SK-N-SH (cell line): Measurements from ENCODE around the gene CIAO1. TPM values are rescaled to one million over a fixed set of nuclear protein-coding genes. Genes with fewer than 3 reads are reported as not detected.
"Not testable (repeated sequence)": the region's sequence is repeated elsewhere in the genome, so short reads cannot be mapped to it uniquely, and the experiment has no call there.

Experiments used
- CTCF ChIA-PET: fragments of 300-600, 350-600 bp; formaldehyde crosslinking; extraction: SDS; loops from one replicate; lab custom pipeline; 2021; lab: Yijun Ruan, JAX
- POLR2A ChIA-PET: fragments of 350-600 bp; sonication (Branson Sonifier 250); formaldehyde crosslinking; extraction: SDS; loops from one replicate; lab custom pipeline; 2020; ENCODE audit warnings: antibody characterized with exemption, inconsistent platforms; lab: Yijun Ruan, JAX
- DNase-seq: peaks from one replicate; pipeline ENCODE4 v3.0.0; 2012
- H2AFZ ChIP-seq: fragments of 200-600 bp; sonication (generic); 2 replicates; pipeline ENCODE4 v1.8.1; 2016; ENCODE audit warnings: antibody characterized with exemption, mild to moderate bottlenecking, low read depth
- H3F3A ChIP-seq: fragments of 200-600 bp; sonication (generic); replicated peaks from 2 replicates; pipeline ENCODE3; 2016; ENCODE audit warnings: antibody characterized with exemption, mild to moderate bottlenecking; ENCODE audit not compliant: insufficient read depth
- H3K27ac ChIP-seq, 2 experiments: fragments of 200-500 bp in 1 of 2; fragments of 200-600 bp in 1 of 2; sonication (Bioruptor generic) in 1 of 2; sonication (generic), shearing (Covaris generic) in 1 of 2; 2 replicates each; pipeline versions ENCODE4 v1.5.1 to v1.6.1; 2014 to 2016; ENCODE audit warnings: low read depth in 2 of 2, inconsistent platforms in 1 of 2, low read length in 1 of 2, mild to moderate bottlenecking in 1 of 2, mixed read lengths in 1 of 2
- H3K27me3 ChIP-seq: fragments of 200-600 bp; sonication (generic), shearing (Covaris generic); 2 replicates; pipeline ENCODE4 v1.6.1; 2016; ENCODE audit warnings: mixed run types; ENCODE audit not compliant: insufficient read depth
- H3K36me3 ChIP-seq, 2 experiments: fragments of 200-500 bp in 1 of 2; fragments of 200-600 bp in 1 of 2; sonication (Bioruptor generic) in 1 of 2; sonication (generic) in 1 of 2; replicated peaks in 1 of 2; 2 replicates each; pipeline versions ENCODE3 to v1.5.1; 2014 to 2016; ENCODE audit warnings: low read length in 1 of 2, mild to moderate bottlenecking in 1 of 2; ENCODE audit not compliant: insufficient read depth in 2 of 2, control insufficient read depth in 1 of 2
- H3K4me1 ChIP-seq, 2 experiments: fragments of 200-500 bp in 1 of 2; fragments of 200-600 bp in 1 of 2; sonication (Bioruptor generic) in 1 of 2; sonication (generic), shearing (Covaris generic) in 1 of 2; 2 replicates each; pipeline versions ENCODE4 v1.5.1 to v1.6.1; 2014 to 2016; ENCODE audit warnings: low read depth in 1 of 2, low read length in 1 of 2, mixed run types in 1 of 2; ENCODE audit not compliant: insufficient read depth in 2 of 2, control insufficient read depth in 1 of 2
- H3K4me2 ChIP-seq: fragments of 200-600 bp; sonication (generic), shearing (Covaris generic); 2 replicates; pipeline ENCODE4 v1.6.1; 2017; ENCODE audit warnings: mixed run types
- H3K4me3 ChIP-seq, 2 experiments: fragments of 200-500 bp in 1 of 2; fragments of 200-600 bp in 1 of 2; sonication (Bioruptor generic) in 1 of 2; sonication (generic), shearing (Covaris generic) in 1 of 2; 2 replicates each; pipeline versions ENCODE4 v1.5.1 to v1.8.1; 2014 to 2016; ENCODE audit warnings: low read depth in 2 of 2, inconsistent platforms in 1 of 2, low read length in 1 of 2, mild to moderate bottlenecking in 1 of 2, mixed read lengths in 1 of 2, moderate library complexity in 1 of 2
- H3K79me2 ChIP-seq: fragments of 200-600 bp; sonication (generic); 2 replicates; pipeline ENCODE4 v1.8.1; 2017; ENCODE audit warnings: mild to moderate bottlenecking; ENCODE audit not compliant: insufficient read depth
- H3K9ac ChIP-seq: fragments of 200-600 bp; sonication (generic); 2 replicates; pipeline ENCODE4 v1.6.1; 2017; ENCODE audit warnings: mixed run types
- H3K9me2 ChIP-seq: fragments of 200-600 bp; sonication (generic); 2 replicates; pipeline ENCODE4 v1.6.1; 2017; ENCODE audit warnings: mixed run types
- H3K9me3 ChIP-seq: fragments of 200-600 bp; sonication (generic); 2 replicates; pipeline ENCODE4 v1.6.1; 2017; ENCODE audit warnings: mixed run types, mild to moderate bottlenecking, moderate library complexity
- H4K20me1 ChIP-seq: fragments of 200-600 bp; sonication (generic); 2 replicates; pipeline ENCODE4 v1.6.1; 2017; ENCODE audit warnings: mild to moderate bottlenecking, mixed run types; ENCODE audit not compliant: insufficient read depth
- EP300 ChIP-seq, 2 experiments: IDR thresholded peaks; 2 replicates each; pipeline versions ENCODE4 v1.4.0 to v1.6.1; 2012; ENCODE audit warnings: borderline replicate concordance in 1 of 2, low read depth in 1 of 2, low read length in 1 of 2
- EZH2phosphoT487 ChIP-seq: fragments of 200-600 bp; sonication (generic); IDR thresholded peaks from 2 replicates; pipeline ENCODE4 v1.6.1; 2017; ENCODE audit warnings: low read depth, mixed run types, mild to moderate bottlenecking, antibody characterized with exemption, moderate library complexity, borderline replicate concordance
- RCOR1 ChIP-seq: fragments of 150-350 bp; IDR thresholded peaks from 2 replicates; pipeline ENCODE4 v1.6.1; 2017; ENCODE audit warnings: antibody characterized with exemption, low read length
- REST ChIP-seq: IDR thresholded peaks from 2 replicates; pipeline ENCODE4 v1.6.1; 2012; ENCODE audit warnings: mild to moderate bottlenecking, low read depth, low read length, moderate library complexity
- TCF12 ChIP-seq: IDR thresholded peaks from 2 replicates; pipeline ENCODE4 v1.4.0; 2012
- TEAD4 ChIP-seq: IDR thresholded peaks from 2 replicates; pipeline ENCODE4 v1.4.0; 2012; ENCODE audit warnings: mild to moderate bottlenecking, borderline replicate concordance; ENCODE audit not compliant: insufficient read depth
- WGBS: methylation state at CpG from one replicate; pipeline ENCODE4 v1.1.6; 2017; ENCODE audit warnings: low lambda C conversion rate; 5-methylcytosine and 5-hydroxymethylcytosine counted together
- polyA plus RNA-seq, 3 experiments: library from polyadenylated mRNA; depleted of rRNA; stranded (reverse); fragments of >200 nt; gene quantifications; 2 replicates each; pipeline ENCODE4 v1.2.3, GENCODE V29; 2012
- TF ChIP-seq, protein P1 (sequence below): IDR thresholded peaks from 2 replicates; pipeline ENCODE4 v1.4.0; 2012; ENCODE audit warnings: low read depth

CIAO1 gene
- polyA plus RNA-seq, 1 of the 3 experiments (the other 2 are of a cell fraction), result 120 TPM

GRCh38 chr2:96291751-96292150 is 25.7 kb downstream of the CIAO1 start:
- no peaks in the 10 kb centered on the region for H3K4me1 ChIP-seq

GRCh38 chr2:96294271-96294670 is 28.2 kb downstream of the CIAO1 start:
- WGBS, result 96% methylated on average over 8 of the region's 8 CpGs
- H3F3A ChIP-seq, H3K4me1 ChIP-seq, H3K9me3 ChIP-seq, H3K4me2 ChIP-seq, DNase-seq, H4K20me1 ChIP-seq, H3K9me2 ChIP-seq, H3K27ac ChIP-seq, H2AFZ ChIP-seq, H3K4me3 ChIP-seq, H3K27me3 ChIP-seq, POLR2A ChIA-PET, H3K79me2 ChIP-seq, H3K9ac ChIP-seq: not testable (repeated sequence)
- CTCF ChIA-PET, result interaction anchor here (0.9 to 1.1 kb wide), 3 partner anchors 28 to 302 kb away, joined by 3 to 4 read pairs (median 3); partner anchors contain the start of gene CIAO1
- H3K36me3 ChIP-seq, result peaks cover 98% of the 10 kb centered on the region in 2 experiments

More at GRCh38 chr2:96291751-96292150, 25.7 kb downstream of the CIAO1 start:
- Histone ChIP-seq H3F3A (no peaks in the 10 kb centered on the region), H2AFZ (no peak overlapping the region), H3K27me3 (no peaks in the 10 kb centered on the region), H3K9me3 (no peaks in the 10 kb centered on the region), H3K4me2 (no peak overlapping the region), H3K36me3 (peaks cover 92 to 98% of the 10 kb centered on the region in 2 experiments), H3K4me3 (no peak overlapping the region), H3K79me2 (no peaks in the 10 kb centered on the region; the same call in 1 of the 2 replicates), H3K27ac (no peak overlapping the region), H4K20me1 (no peaks in the 10 kb centered on the region), H3K9ac (no peak overlapping the region), H3K9me2 (no peaks in the 10 kb centered on the region)
- no peak for DNase-seq
- POLR2A ChIA-PET, result interaction anchor here (1.0 kb wide), 1 partner anchor 30 kb away, joined by 3 read pairs; no protein-coding TSS in a partner anchor
- WGBS, result 87% methylated on average over 4 of the region's 5 CpGs
- TF ChIP-seq RCOR1 (no peak), EP300 (IDR thresholded peaks at IDR 0.05; ENCODE audit: borderline replicate concordance in 1 of 2, low read depth in 1 of 2, low read length in 1 of 2) (no peak), TEAD4 (no peak)
- CTCF ChIA-PET, result interaction anchor here (1.0 kb wide), 1 partner anchor 25 kb away, joined by 4 read pairs; no protein-coding TSS in a partner anchor

DNA sequence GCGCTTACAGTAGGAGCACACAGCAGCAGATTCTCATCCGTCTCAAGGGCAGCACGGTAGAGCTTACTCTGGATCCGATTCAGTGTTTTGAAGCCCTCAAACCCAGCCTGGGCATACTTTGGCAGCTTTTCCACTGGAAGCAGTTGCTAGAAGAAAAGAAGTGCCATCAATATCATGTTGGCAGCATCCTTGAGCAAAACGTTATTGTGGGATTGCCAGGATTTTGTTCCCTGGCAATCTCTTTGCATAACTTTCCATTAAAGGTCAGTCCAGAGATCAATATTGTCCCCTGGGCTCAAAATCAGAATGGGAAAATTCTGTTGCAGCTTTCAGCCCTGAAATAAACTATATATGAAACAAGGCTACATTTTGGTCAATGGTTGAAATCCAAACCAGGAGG is 30.9 kb downstream of the CIAO1 start:
- peaks cover 6% of the 10 kb centered on the region; the same call in 1 of the 2 replicates for H4K20me1 ChIP-seq
- H3K9ac ChIP-seq, result no peak overlapping the region
- peaks cover 95 to 98% of the 10 kb centered on the region in 2 experiments for H3K36me3 ChIP-seq
- H3K4me2 ChIP-seq, result no peak overlapping the region
- WGBS, result 91% methylated on average over 5 of the region's 5 CpGs
- H3F3A ChIP-seq, result no peaks in the 10 kb centered on the region
- no peak for DNase-seq
- peaks cover 0 to 2% of the 10 kb centered on the region in 2 experiments; a peak in 1 of 4 replicates for H3K4me1 ChIP-seq
- H3K27ac ChIP-seq, result no peak overlapping the region
- no peak overlapping the region for H2AFZ ChIP-seq
- TF ChIP-seq, protein P1, sequence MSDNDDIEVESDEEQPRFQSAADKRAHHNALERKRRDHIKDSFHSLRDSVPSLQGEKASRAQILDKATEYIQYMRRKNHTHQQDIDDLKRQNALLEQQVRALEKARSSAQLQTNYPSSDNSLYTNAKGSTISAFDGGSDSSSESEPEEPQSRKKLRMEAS, result no peak
- TF ChIP-seq EZH2phosphoT487, result no peak
- no peak for TF ChIP-seq TCF12
- TF ChIP-seq REST, result no peak
- POLR2A ChIA-PET, result no interaction called here
- H3K9me3 ChIP-seq, result no peaks in the 10 kb centered on the region
- CTCF ChIA-PET, result no interaction called here
- no peaks in the 10 kb centered on the region for H3K27me3 ChIP-seq
- no peak overlapping the region for H3K4me3 ChIP-seq
- H3K79me2 ChIP-seq, result peaks cover 29% of the 10 kb centered on the region
- H3K9me2 ChIP-seq, result no peaks in the 10 kb centered on the region
